Endothelial cell (in vitro differentiated cells): ENCODE measurements around the gene CDKL4. TPM values are rescaled to one million over a fixed set of nuclear protein-coding genes. Genes with fewer than 3 reads are reported as not detected.
"Not testable (repeated sequence)": the region's sequence is repeated elsewhere in the genome, so short reads cannot be mapped to it uniquely, and the experiment has no call there.

Experiments used
- DNase-seq: peaks from one replicate; pipeline ENCODE4 v3.0.0; 2021; ENCODE audit warnings: low spot score
- H3K27ac Mint-ChIP-seq: one replicate; pipeline ENCODE4 v1.8.0; 2021; ENCODE audit warnings: mixed read lengths, inconsistent platforms; ENCODE audit not compliant: unreplicated experiment
- H3K27me3 Mint-ChIP-seq: one replicate; pipeline ENCODE4 v1.8.0; 2021; ENCODE audit warnings: mild to moderate bottlenecking, moderate library complexity, mixed read lengths, inconsistent platforms; ENCODE audit not compliant: unreplicated experiment
- H3K36me3 Mint-ChIP-seq: one replicate; pipeline ENCODE4 v1.8.0; 2021; ENCODE audit warnings: mild to moderate bottlenecking, low read depth, mixed read lengths, inconsistent platforms; ENCODE audit not compliant: unreplicated experiment
- H3K4me1 Mint-ChIP-seq: one replicate; pipeline ENCODE4 v1.8.0; 2021; ENCODE audit warnings: mild to moderate bottlenecking, mixed read lengths, inconsistent platforms; ENCODE audit not compliant: unreplicated experiment
- H3K4me3 Mint-ChIP-seq: one replicate; pipeline ENCODE4 v1.8.0; 2021; ENCODE audit warnings: mild to moderate bottlenecking, mixed read lengths, inconsistent platforms; ENCODE audit not compliant: unreplicated experiment
- H3K9me3 Mint-ChIP-seq: one replicate; pipeline ENCODE4 v1.8.0; 2021; ENCODE audit warnings: mixed read lengths, inconsistent platforms; ENCODE audit not compliant: unreplicated experiment
- total RNA-seq: library from RNA; stranded (reverse); fragmentation: NEBNext Ultra II Directional; extraction: Animal tissue kit (Norgen Biotek cat#: 25700); gene quantifications from one replicate; pipeline ENCODE4 v1.2.1, GENCODE V29; 2021; ENCODE audit not compliant: unreplicated experiment
- TF ChIP-seq, protein P1 (sequence below): fragments of 200-600 bp; sonication (generic); IDR thresholded peaks from one replicate; pipeline ENCODE4 v1.5.0; 2021; ENCODE audit warnings: antibody characterized with exemption; ENCODE audit not compliant: unreplicated experiment

The CDKL4 gene
- total RNA-seq, 1 donor from 2014 or later, result 0.92 TPM

DNA sequence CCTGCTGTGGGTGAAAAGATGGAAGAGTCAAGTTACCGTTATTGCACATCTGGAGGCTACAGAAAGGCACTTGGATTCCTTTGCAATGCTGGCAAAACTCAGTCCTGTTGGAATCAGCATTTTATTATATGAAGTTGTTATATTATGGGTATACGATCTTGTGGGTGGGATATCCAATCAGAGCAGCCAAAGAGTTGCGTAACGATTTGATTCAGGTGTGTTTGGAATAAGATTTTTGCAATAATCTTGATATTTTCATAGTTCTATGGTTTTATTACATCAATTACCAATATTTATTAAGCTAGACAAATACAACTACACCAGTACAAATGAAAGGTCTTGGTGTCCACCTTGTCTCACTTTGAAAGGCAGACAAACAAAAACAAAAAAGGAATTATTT lies 65.0 kb downstream of the CDKL4 start:
- no peak overlapping the region for H3K4me3 Mint-ChIP-seq
- DNase-seq, result no peak
- no peaks in the 10 kb centered on the region for H3K4me1 Mint-ChIP-seq
- no peaks in the 10 kb centered on the region for H3K36me3 Mint-ChIP-seq
- TF ChIP-seq, protein P1, sequence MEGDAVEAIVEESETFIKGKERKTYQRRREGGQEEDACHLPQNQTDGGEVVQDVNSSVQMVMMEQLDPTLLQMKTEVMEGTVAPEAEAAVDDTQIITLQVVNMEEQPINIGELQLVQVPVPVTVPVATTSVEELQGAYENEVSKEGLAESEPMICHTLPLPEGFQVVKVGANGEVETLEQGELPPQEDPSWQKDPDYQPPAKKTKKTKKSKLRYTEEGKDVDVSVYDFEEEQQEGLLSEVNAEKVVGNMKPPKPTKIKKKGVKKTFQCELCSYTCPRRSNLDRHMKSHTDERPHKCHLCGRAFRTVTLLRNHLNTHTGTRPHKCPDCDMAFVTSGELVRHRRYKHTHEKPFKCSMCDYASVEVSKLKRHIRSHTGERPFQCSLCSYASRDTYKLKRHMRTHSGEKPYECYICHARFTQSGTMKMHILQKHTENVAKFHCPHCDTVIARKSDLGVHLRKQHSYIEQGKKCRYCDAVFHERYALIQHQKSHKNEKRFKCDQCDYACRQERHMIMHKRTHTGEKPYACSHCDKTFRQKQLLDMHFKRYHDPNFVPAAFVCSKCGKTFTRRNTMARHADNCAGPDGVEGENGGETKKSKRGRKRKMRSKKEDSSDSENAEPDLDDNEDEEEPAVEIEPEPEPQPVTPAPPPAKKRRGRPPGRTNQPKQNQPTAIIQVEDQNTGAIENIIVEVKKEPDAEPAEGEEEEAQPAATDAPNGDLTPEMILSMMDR, result no peak
- H3K27me3 Mint-ChIP-seq, result no peaks in the 10 kb centered on the region
- H3K9me3 Mint-ChIP-seq, result no peaks in the 10 kb centered on the region
- H3K27ac Mint-ChIP-seq, result no peak overlapping the region

DNA sequence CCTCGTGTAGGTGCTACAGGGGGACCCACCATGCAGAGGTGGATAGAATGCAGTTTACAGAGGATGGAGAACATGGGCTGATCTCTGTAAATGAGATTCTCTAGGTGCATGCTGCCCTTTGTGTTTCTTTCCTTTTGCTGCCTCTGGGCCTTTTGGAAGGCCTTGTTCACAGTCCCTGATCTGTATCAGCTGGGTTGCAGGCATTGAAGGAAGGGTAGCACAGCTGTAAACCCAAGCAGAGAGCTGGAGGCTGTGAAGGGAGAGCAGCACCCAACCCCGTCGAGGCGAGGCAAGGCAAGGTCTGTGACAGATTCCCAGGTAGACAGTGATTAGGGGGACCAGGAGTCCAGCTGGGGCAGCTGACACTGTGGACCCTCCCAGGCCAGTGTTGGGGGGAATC lies 66.8 kb downstream of the CDKL4 start:
- TF ChIP-seq, protein P1, result no peak
- H3K4me3 Mint-ChIP-seq, result no peak overlapping the region
- H3K27ac Mint-ChIP-seq, result no peak overlapping the region
- no peaks in the 10 kb centered on the region for H3K9me3 Mint-ChIP-seq
- no peak for DNase-seq
- no peaks in the 10 kb centered on the region for H3K27me3 Mint-ChIP-seq
- no peaks in the 10 kb centered on the region for H3K36me3 Mint-ChIP-seq
- no peaks in the 10 kb centered on the region for H3K4me1 Mint-ChIP-seq

DNA sequence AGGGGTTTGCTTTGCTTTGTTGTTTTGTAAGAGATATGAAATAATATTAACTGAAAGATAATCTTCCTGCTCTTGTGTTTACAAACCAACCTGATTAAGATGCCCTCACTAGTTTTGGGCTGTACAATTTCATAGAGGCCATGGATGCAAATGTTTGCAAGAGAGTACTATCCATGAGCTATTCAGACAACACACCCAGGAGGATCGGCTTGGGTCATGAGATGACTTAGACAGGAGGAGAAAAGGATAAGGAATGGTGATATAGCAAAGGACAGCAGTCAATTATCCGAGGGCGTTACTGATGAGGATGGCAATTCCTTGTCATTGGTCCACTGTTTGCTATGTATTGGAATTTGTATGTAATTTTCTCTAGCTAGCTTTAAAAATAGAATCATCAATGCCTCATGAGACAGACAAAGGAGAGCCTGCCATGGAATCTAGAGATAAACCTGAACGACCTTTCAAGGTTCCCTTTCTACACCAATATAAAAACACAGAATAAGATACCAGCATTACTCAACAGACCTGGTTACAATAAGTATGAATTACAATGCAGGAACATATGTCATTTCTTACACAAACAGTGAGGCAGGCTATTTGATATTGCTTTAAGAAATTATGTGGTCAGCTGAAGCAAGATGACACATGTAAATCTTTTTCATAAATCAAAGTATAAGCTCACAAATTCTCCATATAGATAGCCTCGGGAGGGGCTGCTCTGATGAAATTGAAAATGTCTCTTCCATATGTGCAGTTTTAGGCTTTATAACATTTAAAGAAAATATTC lies 68.6 kb downstream of the CDKL4 start:
- H3K9me3 Mint-ChIP-seq, result no peaks in the 10 kb centered on the region
- H3K4me3 Mint-ChIP-seq, result no peak overlapping the region
- no peak for DNase-seq
- H3K4me1 Mint-ChIP-seq, result no peaks in the 10 kb centered on the region
- no peaks in the 10 kb centered on the region for H3K27me3 Mint-ChIP-seq
- H3K27ac Mint-ChIP-seq, result no peak overlapping the region
- TF ChIP-seq, protein P1, result no peak
- H3K36me3 Mint-ChIP-seq, result no peaks in the 10 kb centered on the region

DNA sequence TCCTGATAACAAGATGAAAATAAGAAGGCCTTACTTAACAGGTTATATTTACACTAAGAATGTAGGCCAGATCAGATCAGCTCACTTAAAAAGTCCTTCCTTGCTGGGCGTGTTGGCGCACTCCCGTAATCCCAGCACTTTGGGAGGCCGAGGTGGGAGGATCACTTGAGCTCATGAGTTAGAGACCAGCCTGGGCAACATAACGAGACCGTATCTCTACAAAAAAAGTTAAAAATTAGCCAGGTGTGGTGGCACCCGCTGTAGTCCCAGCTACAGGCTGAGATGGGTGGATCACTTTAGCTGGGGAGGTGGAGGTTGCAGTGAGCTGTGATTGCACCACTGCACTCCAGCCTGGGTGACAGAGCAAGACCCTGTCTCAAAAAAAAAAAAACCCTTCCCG lies 69.7 kb downstream of the CDKL4 start:
- H3K4me1 Mint-ChIP-seq, result no peaks in the 10 kb centered on the region
- no peak overlapping the region for H3K27ac Mint-ChIP-seq
- H3K4me3 Mint-ChIP-seq, result no peak overlapping the region
- no peak for DNase-seq
- no peaks in the 10 kb centered on the region for H3K9me3 Mint-ChIP-seq
- H3K36me3 Mint-ChIP-seq, result no peaks in the 10 kb centered on the region
- H3K27me3 Mint-ChIP-seq, result peaks cover 3% of the 10 kb centered on the region
- TF ChIP-seq, protein P1, result no peak

- H3K27me3 Mint-ChIP-seq, H3K9me3 Mint-ChIP-seq, DNase-seq, H3K4me1 Mint-ChIP-seq, H3K4me3 Mint-ChIP-seq, H3K27ac Mint-ChIP-seq, H3K36me3 Mint-ChIP-seq: not testable (repeated sequence)
Measured at GRCh38 chr2:39172047-39172706, 71.6 kb downstream of the CDKL4 start.
